SK-N-MC (cell line): Measurements from ENCODE around the gene CARMIL1.

ENCODE experiments used
- EZH2 ChIP-seq: fragments of 200-600 bp; sonication (generic); IDR thresholded peaks from one replicate; pipeline ENCODE4 v1.6.1; 2017; ENCODE audit warnings: antibody characterized with exemption
- FOXP2 ChIP-seq: optimal IDR thresholded peaks from 2 replicates; pipeline ENCODE3; 2011; ENCODE audit warnings: mild to moderate bottlenecking, moderate library complexity; ENCODE audit not compliant: insufficient read depth; ENCODE audit errors: extremely low read length, control extremely low read depth
- POLR2AphosphoS5 ChIP-seq: IDR thresholded peaks from 2 replicates; pipeline ENCODE4 v1.6.1; 2012; ENCODE audit warnings: mild to moderate bottlenecking, low read depth, low read length, borderline replicate concordance

GRCh38 chr6:25483943-25484342 is 204.8 kb downstream of the CARMIL1 start:
- TF ChIP-seq POLR2AphosphoS5 (no peak), EZH2 (no peak), FOXP2 (no peak)
